Activated naive CD4-positive, alpha-beta T cell treated with anti-CD3 and anti-CD28 coated beads for 36 hours (primary cell): ENCODE measurements around the gene CMIP. TPM values are rescaled to one million over a fixed set of nuclear protein-coding genes. Genes with fewer than 3 reads are reported as not detected.

Source experiments
- CTCF ChIA-PET: fragments of 350-600 bp; sonication (Branson Sonifier 250); formaldehyde crosslinking; loops from one replicate; lab custom pipeline; 2021; ENCODE audit warnings: antibody characterized with exemption; lab: Charles Lee
- DNase-seq: peaks from one replicate; pipeline ENCODE4 v3.0.0-alpha.2; 2020
- H3K27ac Mint-ChIP-seq: one replicate; pipeline ENCODE4 v1.8.0; 2021; ENCODE audit warnings: mild to moderate bottlenecking, mixed read lengths
- H3K27me3 Mint-ChIP-seq: one replicate; pipeline ENCODE4 v1.8.0; 2021; ENCODE audit warnings: low read depth, mixed read lengths
- H3K36me3 Mint-ChIP-seq: one replicate; pipeline ENCODE4 v1.8.0; 2021; ENCODE audit warnings: low read depth, mixed read lengths
- H3K4me1 Mint-ChIP-seq: one replicate; pipeline ENCODE4 v1.8.0; 2021; ENCODE audit warnings: low read depth, mixed read lengths
- H3K4me3 Mint-ChIP-seq: one replicate; pipeline ENCODE4 v1.8.0; 2021; ENCODE audit warnings: mild to moderate bottlenecking, moderate library complexity, mixed read lengths
- H3K9me3 Mint-ChIP-seq: one replicate; pipeline ENCODE4 v1.8.0; 2021; ENCODE audit warnings: mixed read lengths
- intact Hi-C: fragments of 100-400 bp; cut with micrococcal nuclease; formaldehyde crosslinking; loops from one replicate; pipeline ENCODE4 v1.15.1; 2023
- total RNA-seq, 2 experiments: library from RNA; stranded (reverse); gene quantifications; one replicate each; pipeline ENCODE4 v1.2.3, GENCODE V29; 2021

Gene CMIP
- total RNA-seq, 2 experiments from 2014 or later = 28.6 to 28.8 TPM

DNA sequence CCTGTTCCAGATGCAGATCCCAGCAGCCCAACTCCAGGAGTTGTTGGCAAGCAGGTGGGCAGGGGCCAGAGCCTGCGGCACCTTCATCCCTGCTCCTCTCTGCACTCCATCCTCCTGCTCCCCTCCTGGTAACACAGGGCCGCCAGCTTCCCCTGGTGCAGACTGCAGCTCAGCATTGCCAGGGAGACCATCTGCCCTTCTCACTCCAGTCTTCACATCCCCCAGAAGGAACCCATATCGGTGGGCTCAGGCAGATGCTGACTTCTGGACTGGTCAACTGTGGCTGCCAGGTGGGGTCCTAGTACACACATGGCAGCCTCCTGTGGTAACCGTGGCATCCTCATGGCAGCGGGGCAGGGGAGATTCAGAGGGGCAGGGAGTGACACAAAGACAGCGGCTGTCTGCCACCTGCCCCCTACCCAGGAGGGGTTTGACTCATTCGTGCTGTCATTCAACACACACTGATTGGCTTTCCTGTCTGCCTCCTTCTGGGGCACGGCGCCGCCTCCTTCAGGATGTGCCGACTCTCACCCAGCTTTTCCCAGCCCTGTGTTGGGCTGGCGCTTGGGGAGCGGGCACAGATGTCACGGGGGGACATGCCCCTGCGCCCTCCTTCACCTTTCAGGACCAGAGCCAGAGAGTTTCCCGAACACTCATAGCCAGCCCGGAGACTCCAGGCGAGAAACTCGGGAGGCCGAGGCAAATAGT lies 120.9 kb downstream of the CMIP start:
- H3K4me1 Mint-ChIP-seq = peaks cover 19% of the 10 kb centered on the region
- no peaks in the 10 kb centered on the region for H3K9me3 Mint-ChIP-seq
- no peaks in the 10 kb centered on the region for H3K27me3 Mint-ChIP-seq
- CTCF ChIA-PET = no interaction called here
- no peak overlapping the region for H3K4me3 Mint-ChIP-seq
- no peak for DNase-seq
- H3K27ac Mint-ChIP-seq = no peak overlapping the region
- no peaks in the 10 kb centered on the region for H3K36me3 Mint-ChIP-seq
- intact Hi-C loops = no loop called here

DNA sequence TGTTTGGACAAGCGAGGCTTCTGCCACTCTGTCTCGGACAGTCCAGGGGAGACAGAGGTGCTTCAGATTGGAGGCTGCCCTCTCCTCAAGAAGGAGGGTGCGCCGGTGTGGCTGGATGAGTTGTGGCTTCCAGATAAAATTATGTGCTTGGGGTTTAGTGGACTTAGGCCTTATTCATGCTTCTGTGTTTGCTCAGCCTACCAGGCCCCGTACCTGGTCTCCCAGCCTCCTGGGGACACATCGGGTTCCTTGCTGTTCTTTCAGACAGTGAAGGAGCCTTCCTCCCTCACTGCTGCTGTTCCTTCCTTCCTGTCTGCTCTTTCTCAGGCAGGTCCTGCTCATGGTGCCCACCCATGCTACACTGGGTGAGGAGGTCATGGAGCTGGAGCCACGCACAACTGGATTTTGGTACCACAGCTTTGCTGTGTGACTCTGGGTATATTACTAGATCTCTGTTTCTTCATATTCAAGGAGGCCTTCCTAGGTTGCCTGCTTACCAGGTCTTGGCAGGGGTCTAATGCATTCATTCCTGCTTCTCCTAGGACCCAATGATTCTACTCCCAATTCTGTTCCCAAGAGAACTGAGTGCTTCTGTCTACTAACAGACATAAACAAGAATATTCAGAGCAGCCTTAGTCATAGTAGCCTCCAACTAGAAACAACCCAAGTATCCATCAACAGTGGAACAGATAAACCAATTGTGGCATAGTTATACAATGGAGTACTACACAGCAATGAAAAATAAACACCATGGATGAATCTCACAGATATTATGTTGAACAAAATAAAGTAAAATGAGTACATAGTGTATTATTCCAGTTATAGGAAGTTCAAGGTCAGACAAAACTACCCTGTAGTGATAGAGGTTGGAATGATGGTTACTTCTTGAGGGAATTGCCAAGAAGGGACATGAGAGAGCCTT lies 121.7 kb downstream of the CMIP start:
- Mint-ChIP-seq H3K27me3 (no peaks in the 10 kb centered on the region), H3K27ac (no peak overlapping the region), H3K4me1 (peaks cover 19% of the 10 kb centered on the region), H3K4me3 (no peak overlapping the region), H3K36me3 (no peaks in the 10 kb centered on the region), H3K9me3 (no peaks in the 10 kb centered on the region)
- intact Hi-C loops = no loop called here
- no peak for DNase-seq
- CTCF ChIA-PET = no interaction called here

DNA sequence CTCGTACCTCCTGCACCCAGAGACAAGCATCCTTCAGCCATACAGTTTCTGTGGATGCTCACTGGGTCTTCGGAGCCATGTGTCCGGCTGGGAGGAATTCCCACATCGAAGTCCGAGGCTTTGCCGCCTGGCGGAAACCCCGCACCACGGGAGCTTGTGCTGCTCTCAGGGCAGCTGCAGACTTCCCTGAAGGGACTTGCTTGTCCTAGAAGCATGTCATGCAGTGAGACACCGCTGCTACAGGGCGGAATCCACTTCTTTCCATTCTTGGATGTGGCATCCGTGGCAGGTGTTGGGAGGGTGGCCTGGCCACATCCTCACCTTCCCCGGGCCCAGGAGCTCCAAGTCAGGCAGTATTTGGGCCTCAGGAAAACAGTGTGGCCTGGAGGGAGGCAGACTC lies 122.5 kb downstream of the CMIP start:
- no peaks in the 10 kb centered on the region for H3K36me3 Mint-ChIP-seq
- no peak for DNase-seq
- H3K4me3 Mint-ChIP-seq = no peak overlapping the region
- H3K27ac Mint-ChIP-seq = no peak overlapping the region
- intact Hi-C loops = no loop called here
- no peaks in the 10 kb centered on the region for H3K9me3 Mint-ChIP-seq
- CTCF ChIA-PET = interaction anchor here (0.6 kb wide), 1 partner anchor 90 kb away, joined by 4 read pairs; no protein-coding TSS in a partner anchor
- H3K27me3 Mint-ChIP-seq = no peaks in the 10 kb centered on the region
- H3K4me1 Mint-ChIP-seq = peaks cover 19% of the 10 kb centered on the region

DNA sequence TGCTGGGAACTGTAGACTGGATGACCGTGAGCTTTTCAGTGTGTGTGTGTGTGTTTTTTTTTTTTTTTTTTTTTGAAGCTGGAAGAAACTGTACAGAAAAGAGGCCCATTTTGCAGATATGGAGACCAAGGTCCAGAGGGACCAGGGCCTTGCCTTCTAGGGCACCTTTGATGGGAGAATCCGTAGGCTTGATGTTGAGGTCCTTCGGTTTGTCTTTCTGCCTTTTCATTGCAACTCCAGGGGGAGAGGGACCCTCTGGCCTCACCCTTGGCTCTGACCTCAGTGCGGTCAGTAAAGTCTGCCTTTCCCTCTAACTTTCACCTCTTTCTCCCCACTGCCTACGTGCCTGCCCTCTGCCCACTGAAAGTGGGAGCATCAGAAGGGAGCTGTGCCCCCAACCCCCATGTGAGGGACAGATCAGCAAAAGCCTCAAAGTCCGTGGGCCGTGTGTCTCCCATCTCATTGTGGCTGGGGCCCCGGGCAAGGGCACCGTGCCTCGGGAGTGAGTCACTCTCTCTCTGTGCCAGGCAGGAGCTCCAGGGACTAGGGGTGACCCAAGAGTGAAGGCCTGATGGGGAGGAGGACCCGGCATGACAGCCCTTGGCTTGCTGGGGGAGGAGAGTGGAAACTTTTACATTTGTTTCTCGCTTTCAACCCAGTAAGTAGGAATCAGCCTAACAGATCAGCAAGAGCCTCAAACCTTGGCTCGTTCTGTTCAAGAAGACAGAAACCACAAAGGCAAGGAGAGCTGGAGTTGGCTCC lies 123.6 kb downstream of the CMIP start:
- Mint-ChIP-seq H3K4me1 (peaks cover 19% of the 10 kb centered on the region), H3K9me3 (no peaks in the 10 kb centered on the region), H3K36me3 (no peaks in the 10 kb centered on the region), H3K27me3 (no peaks in the 10 kb centered on the region), H3K27ac (peak overlapping the region; percentile 69), H3K4me3 (no peak overlapping the region)
- peak; percentile 50 for DNase-seq
- intact Hi-C loops = loop anchor here (1.0 kb wide), 1 partner anchor 48 kb away; no protein-coding TSS in a partner anchor
- CTCF ChIA-PET = interaction anchor here (0.6 to 1.6 kb wide), 2 partner anchors 55 to 91 kb away, joined by 3 to 4 read pairs; no protein-coding TSS in a partner anchor

DNA sequence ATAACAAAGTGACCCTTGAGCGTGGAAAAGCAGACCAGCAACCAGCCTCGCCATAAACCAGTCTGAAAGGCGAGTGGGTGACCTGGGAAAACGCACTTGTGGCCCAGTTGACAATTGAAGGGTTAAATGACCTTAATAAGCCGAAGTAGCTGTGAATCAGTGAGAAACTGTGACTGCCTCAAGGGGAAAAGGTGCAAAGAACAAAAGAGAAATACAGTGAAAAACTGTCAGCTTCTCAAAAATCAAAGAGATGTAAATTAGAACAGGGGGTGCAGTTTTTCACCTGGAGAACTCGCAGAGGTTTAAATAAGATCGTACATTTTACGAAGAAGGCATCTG lies 124.1 kb downstream of the CMIP start:
- no peak for DNase-seq
- H3K9me3 Mint-ChIP-seq = no peaks in the 10 kb centered on the region
- H3K4me1 Mint-ChIP-seq = peaks cover 19% of the 10 kb centered on the region
- H3K27me3 Mint-ChIP-seq = no peaks in the 10 kb centered on the region
- intact Hi-C loops = loop anchor here (1.0 kb wide), 1 partner anchor 48 kb away; no protein-coding TSS in a partner anchor
- CTCF ChIA-PET = interaction anchor here (1.6 kb wide), 1 partner anchor 54 kb away, joined by 3 read pairs; no protein-coding TSS in a partner anchor
- H3K27ac Mint-ChIP-seq = peak overlapping the region; percentile 69
- H3K36me3 Mint-ChIP-seq = no peaks in the 10 kb centered on the region
- no peak overlapping the region for H3K4me3 Mint-ChIP-seq

DNA sequence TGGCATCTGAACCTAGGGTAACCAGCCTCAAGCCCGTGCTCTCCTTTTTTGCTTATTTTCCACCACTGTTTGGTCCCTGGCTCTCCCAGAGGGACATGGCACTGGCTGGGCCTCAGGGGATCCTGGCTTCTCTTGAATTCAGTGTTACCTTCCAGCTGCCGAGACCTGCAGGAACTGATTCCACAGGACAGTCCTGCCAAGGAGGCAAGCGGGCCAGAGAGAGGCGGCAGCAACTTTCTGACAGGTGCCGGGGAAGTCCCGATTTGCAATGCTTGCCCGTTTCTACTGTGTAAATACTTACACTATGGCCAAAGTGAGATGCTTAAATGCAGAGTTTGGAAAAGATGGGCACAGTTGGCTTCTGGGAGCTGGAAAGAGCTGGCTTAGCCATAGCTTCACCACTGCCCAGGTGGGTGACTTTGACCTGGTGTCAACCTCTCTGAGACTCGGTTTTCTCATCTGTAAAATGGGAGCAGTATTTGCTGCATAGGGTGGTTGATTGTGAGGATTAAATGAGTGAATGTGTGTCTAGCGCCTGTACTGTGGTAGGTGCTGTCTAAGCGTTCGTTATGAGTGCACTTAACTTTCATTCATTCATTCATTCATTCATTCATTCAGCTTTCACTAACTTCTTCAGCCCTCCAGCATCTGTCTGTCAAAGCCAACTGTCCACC lies 124.9 kb downstream of the CMIP start:
- H3K9me3 Mint-ChIP-seq = no peaks in the 10 kb centered on the region
- no peak for DNase-seq
- peaks cover 19% of the 10 kb centered on the region for H3K4me1 Mint-ChIP-seq
- H3K27ac Mint-ChIP-seq = no peak overlapping the region
- CTCF ChIA-PET = interaction anchor here (1.6 kb wide), 1 partner anchor 53 kb away, joined by 3 read pairs; no protein-coding TSS in a partner anchor
- H3K27me3 Mint-ChIP-seq = no peaks in the 10 kb centered on the region
- intact Hi-C loops = no loop called here
- H3K36me3 Mint-ChIP-seq = no peaks in the 10 kb centered on the region
- no peak overlapping the region for H3K4me3 Mint-ChIP-seq

DNA sequence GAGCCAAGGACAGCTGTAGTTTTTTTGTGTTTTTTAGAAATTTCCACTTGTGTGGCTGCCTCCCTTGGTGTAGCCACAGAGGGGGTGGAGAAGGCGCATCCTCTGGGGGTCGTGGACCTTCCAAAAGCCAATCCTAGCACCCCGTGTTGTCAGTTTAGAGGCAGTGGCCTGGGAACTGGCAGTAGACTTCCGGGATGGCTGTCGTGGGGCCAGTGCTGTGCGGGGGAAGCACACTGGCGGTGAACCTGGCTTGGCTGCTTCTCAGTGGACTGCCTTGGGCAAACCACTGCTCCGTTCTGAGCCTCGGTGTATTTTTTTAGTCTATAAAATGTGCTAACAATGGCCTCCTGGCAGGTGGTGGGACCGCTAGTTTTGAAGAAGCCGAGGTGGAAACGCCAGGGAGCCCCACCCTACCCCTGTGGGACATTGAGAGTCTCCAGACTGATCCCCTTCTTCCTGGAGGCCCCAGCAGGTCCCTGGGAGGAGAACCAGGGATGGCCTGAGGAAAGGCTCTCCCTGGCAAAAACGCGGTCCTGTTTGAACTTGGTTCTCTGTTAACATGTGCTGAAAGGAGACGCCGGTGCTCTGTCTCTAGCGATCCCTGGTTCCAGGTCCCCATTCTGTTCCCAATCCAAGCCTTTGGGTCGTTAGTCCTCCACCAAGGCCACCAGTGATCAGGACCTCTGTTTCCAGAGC lies 125.7 kb downstream of the CMIP start:
- H3K27me3 Mint-ChIP-seq = no peaks in the 10 kb centered on the region
- no peak for DNase-seq
- H3K9me3 Mint-ChIP-seq = no peaks in the 10 kb centered on the region
- H3K27ac Mint-ChIP-seq = no peak overlapping the region
- H3K4me1 Mint-ChIP-seq = peaks cover 19% of the 10 kb centered on the region
- no peaks in the 10 kb centered on the region for H3K36me3 Mint-ChIP-seq
- CTCF ChIA-PET = no interaction called here
- intact Hi-C loops = no loop called here
- no peak overlapping the region for H3K4me3 Mint-ChIP-seq

DNA sequence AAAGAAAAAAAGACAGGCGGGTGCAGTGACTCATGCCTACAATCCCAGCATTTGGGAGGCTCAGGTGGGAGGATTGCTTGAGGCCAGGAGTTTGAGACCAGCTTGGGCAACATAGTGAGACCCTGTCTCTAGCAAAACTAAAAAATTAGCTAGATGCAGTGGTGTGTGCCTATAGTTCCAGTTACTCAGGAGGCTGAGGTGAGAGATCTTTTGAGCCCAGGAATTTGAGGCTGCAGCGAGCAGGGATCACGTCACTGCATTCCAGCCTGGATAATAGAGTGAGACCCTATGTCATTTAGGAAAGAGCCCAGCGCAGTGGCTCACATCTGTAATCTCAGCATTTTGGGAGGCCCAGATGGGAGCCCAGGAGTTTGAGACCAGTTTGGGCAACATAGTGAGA lies 126.6 kb downstream of the CMIP start:
- Mint-ChIP-seq H3K4me3 (no peak overlapping the region), H3K27ac (no peak overlapping the region), H3K36me3 (no peaks in the 10 kb centered on the region), H3K4me1 (peaks cover 19% of the 10 kb centered on the region), H3K9me3 (no peaks in the 10 kb centered on the region), H3K27me3 (no peaks in the 10 kb centered on the region)
- CTCF ChIA-PET = no interaction called here
- no peak for DNase-seq
- intact Hi-C loops = no loop called here

DNA sequence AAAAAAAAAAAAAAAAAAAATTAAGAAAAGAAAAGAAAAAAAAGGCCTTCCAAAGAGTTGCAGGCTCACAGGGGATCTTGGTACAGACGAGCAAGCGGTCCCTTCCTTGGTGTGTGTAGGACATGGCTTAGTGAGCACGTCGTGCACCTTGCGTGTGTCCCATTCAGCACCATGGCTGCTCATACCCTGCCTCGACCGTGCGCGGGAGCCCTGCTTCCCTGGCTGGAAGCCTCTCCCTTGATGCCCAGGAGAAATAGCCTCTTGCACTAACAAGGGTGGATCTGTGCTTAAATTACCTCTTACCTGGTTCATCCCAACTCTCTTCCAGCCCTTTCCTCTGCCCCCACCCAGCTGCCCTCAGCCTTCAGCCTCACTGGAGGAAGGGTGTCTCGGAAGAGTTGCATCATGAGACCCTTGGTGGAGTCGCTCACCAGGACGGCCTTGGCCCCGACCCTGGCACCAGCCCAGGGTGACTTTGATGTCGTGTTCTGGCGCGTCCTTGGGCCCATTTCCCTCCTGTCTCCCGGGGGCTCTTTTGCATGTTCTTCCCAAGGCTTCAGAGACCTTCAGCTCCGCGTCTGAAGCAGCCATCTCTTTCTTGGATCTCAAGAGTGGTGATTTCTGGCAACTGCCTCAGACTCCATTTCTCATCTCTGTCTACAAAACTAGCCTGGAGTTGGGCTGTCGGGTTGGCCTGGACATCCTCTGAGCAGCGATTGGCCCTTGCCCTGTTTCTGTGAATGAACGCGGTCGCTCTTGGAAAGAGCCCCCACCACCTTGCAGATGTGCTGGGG lies 127.2 kb downstream of the CMIP start:
- CTCF ChIA-PET = no interaction called here
- intact Hi-C loops = no loop called here
- Mint-ChIP-seq H3K4me3 (no peak overlapping the region), H3K27me3 (no peaks in the 10 kb centered on the region), H3K4me1 (peaks cover 19% of the 10 kb centered on the region), H3K27ac (no peak overlapping the region), H3K36me3 (no peaks in the 10 kb centered on the region), H3K9me3 (no peaks in the 10 kb centered on the region)
- no peak for DNase-seq

DNA sequence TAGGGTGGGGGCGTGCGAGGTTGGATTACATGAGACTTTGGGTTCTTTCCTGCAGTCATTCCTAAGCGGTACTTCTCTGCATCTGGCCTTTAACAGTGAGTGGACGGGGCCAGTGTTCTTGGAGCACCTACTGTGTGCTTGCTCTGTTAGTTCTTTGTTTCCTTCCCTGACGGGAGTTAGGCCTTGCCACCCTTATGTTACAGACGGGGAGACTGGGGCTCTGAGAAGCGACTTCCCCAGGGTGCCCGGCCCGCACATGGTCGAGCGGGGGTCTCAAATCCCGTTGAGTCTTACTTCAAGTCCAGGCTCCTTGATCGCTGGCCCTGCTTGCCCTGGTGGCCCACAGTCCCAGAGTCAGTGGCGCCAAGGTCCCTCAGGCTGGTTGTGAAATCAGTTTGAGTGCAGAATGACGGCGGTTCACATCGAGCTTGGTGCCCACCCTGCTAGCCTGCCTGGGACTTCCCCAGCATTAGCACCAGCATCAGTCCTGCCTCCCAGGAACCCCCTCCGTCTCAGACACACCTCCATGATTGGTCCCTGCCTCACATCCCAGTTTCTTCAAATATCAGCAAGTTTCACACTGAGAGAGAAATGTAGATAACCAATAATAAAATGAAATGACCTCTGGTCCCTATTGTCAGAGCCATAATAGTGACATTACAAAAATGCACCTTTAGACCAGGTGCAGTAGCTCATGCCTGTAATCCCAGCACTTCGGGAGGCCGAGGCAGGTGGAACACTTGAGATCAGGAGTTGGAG lies 128.0 kb downstream of the CMIP start:
- H3K27ac Mint-ChIP-seq = no peak overlapping the region
- peaks cover 18% of the 10 kb centered on the region for H3K4me1 Mint-ChIP-seq
- intact Hi-C loops = no loop called here
- no peak overlapping the region for H3K4me3 Mint-ChIP-seq
- no peaks in the 10 kb centered on the region for H3K36me3 Mint-ChIP-seq
- DNase-seq = no peak
- no peaks in the 10 kb centered on the region for H3K27me3 Mint-ChIP-seq
- no peaks in the 10 kb centered on the region for H3K9me3 Mint-ChIP-seq
- CTCF ChIA-PET = no interaction called here
